ENCODE results near the gene SNAP91. TPM values are rescaled to one million over a fixed set of nuclear protein-coding genes. Genes with fewer than 3 reads are reported as not detected.

The SNAP91 gene
- total and polyA plus RNA-seq, 2 donors from 2014 or later, result 0.82 TPM; not detected in 1

- H3K36me3 ChIP-seq (ENCODE audit: control insufficient read depth in 2 of 3, insufficient read depth in 3 of 3, low read length in 3 of 3), result no peaks in the 10 kb centered on the region
- no peak overlapping the region for H3K9ac ChIP-seq (ENCODE audit: low read length in 3 of 3)
- FAIRE-seq, result no peak
- TF ChIP-seq CTCF (IDR thresholded peaks at IDR 0.05; ENCODE audit: borderline replicate concordance, extremely low read depth, insufficient read depth), result no peak
- DNase-seq, result no peak
- H3K27me3 ChIP-seq (ENCODE audit: control insufficient read depth, insufficient read depth, low read length), result no peaks in the 10 kb centered on the region
- H3K4me1 ChIP-seq (ENCODE audit: control insufficient read depth in 2 of 3, insufficient read depth in 2 of 3, low read depth in 1 of 3, low read length in 3 of 3), result no peaks in the 10 kb centered on the region
- H3K27ac ChIP-seq (ENCODE audit: low read depth in 2 of 2, low read length in 2 of 2), result no peak overlapping the region
- intact Hi-C loops (cut with DNase I), result no loop called here
- H3K4me3 ChIP-seq (ENCODE audit: low read length in 3 of 3), result no peak overlapping the region
- H3K9me3 ChIP-seq (ENCODE audit: control insufficient read depth in 2 of 3, insufficient read depth in 1 of 3, low read length in 3 of 3), result no peaks in the 10 kb centered on the region
These were observed 191.4 kb downstream of the SNAP91 start for GRCh38 chr6:83517500-83517899.

- FAIRE-seq, result peak; percentile 94
- intact Hi-C loops (cut with DNase I), result loop anchor here (5.0 kb wide), 1 partner anchor 293 kb away; no protein-coding TSS in a partner anchor
These were observed 193.9 kb downstream of the SNAP91 start for GRCh38 chr6:83514866-83515466.

GRCh38 chr6:83514466-83514865, 194.4 kb downstream of the SNAP91 start:
- H3K36me3 ChIP-seq (ENCODE audit: control insufficient read depth in 2 of 3, insufficient read depth in 3 of 3, low read length in 3 of 3), result no peaks in the 10 kb centered on the region
- TF ChIP-seq CTCF (IDR thresholded peaks at IDR 0.05; ENCODE audit: borderline replicate concordance, extremely low read depth, insufficient read depth), result no peak
- FAIRE-seq (no peak), DNase-seq (no peak)
- no peak overlapping the region for H3K27ac ChIP-seq (ENCODE audit: low read depth in 2 of 2, low read length in 2 of 2)
- no peak overlapping the region for H3K9ac ChIP-seq (ENCODE audit: low read length in 3 of 3)
- H3K4me3 ChIP-seq (ENCODE audit: low read length in 3 of 3), result no peak overlapping the region
- H3K9me3 ChIP-seq (ENCODE audit: control insufficient read depth in 2 of 3, insufficient read depth in 1 of 3, low read length in 3 of 3), result no peaks in the 10 kb centered on the region
- no peaks in the 10 kb centered on the region for H3K27me3 ChIP-seq (ENCODE audit: control insufficient read depth, insufficient read depth, low read length)
- intact Hi-C loops (cut with DNase I), result loop anchor here (5.0 kb wide), 1 partner anchor 292 kb away; no protein-coding TSS in a partner anchor
- no peaks in the 10 kb centered on the region for H3K4me1 ChIP-seq (ENCODE audit: control insufficient read depth in 2 of 3, insufficient read depth in 2 of 3, low read depth in 1 of 3, low read length in 3 of 3)

More at GRCh38 chr6:83514866-83515466, 193.9 kb downstream of the SNAP91 start:
- Histone ChIP-seq H3K9me3 (ENCODE audit: control insufficient read depth in 2 of 3, insufficient read depth in 1 of 3, low read length in 3 of 3) (no peaks in the 10 kb centered on the region), H3K4me1 (ENCODE audit: control insufficient read depth in 2 of 3, insufficient read depth in 2 of 3, low read depth in 1 of 3, low read length in 3 of 3) (no peaks in the 10 kb centered on the region), H3K36me3 (ENCODE audit: control insufficient read depth in 2 of 3, insufficient read depth in 3 of 3, low read length in 3 of 3) (no peaks in the 10 kb centered on the region), H3K27ac (ENCODE audit: low read depth in 2 of 2, low read length in 2 of 2) (no peak overlapping the region), H3K9ac (ENCODE audit: low read length in 3 of 3) (no peak overlapping the region), H3K27me3 (ENCODE audit: control insufficient read depth, insufficient read depth, low read length) (no peaks in the 10 kb centered on the region), H3K4me3 (ENCODE audit: low read length in 3 of 3) (no peak overlapping the region)
- TF ChIP-seq CTCF (IDR thresholded peaks at IDR 0.05; ENCODE audit: borderline replicate concordance, extremely low read depth, insufficient read depth), result peak; percentile 81
- peak in 3 of 5 donors; percentile 26 to 79 (median 62) for DNase-seq

Measured in kidney (tissue), 14 donors.